Nephron (organoid): Measurements from ENCODE around the gene FOCAD.

ENCODE experiments used
- H3K27ac Mint-ChIP-seq, 3 experiments: 2 replicates each; pipeline ENCODE4 v1.8.0; 2020; ENCODE audit warnings: mixed read lengths in 3 of 3, mild to moderate bottlenecking in 2 of 3, moderate library complexity in 1 of 3
- H3K27me3 Mint-ChIP-seq: 2 replicates; pipeline ENCODE4 v1.8.0; 2021; ENCODE audit warnings: low read depth, mild to moderate bottlenecking, moderate library complexity, mixed read lengths
- H3K36me3 Mint-ChIP-seq: 2 replicates; pipeline ENCODE4 v1.8.0; 2020; ENCODE audit warnings: low read depth, mixed read lengths
- H3K4me1 Mint-ChIP-seq: 2 replicates; pipeline ENCODE4 v1.8.0; 2020; ENCODE audit warnings: mixed read lengths
- H3K4me3 Mint-ChIP-seq, 3 experiments: 2 replicates each; pipeline ENCODE4 v1.8.0; 2020; ENCODE audit warnings: mild to moderate bottlenecking in 3 of 3, mixed read lengths in 3 of 3, moderate library complexity in 2 of 3
- H3K9me3 Mint-ChIP-seq: 2 replicates; pipeline ENCODE4 v1.8.0; 2020; ENCODE audit warnings: mixed read lengths
- TF ChIP-seq, protein P1 (sequence below), 3 experiments: fragments of 200-600 bp; sonication (generic); IDR thresholded peaks; one replicate each; pipeline ENCODE4 v1.5.0; 2021; ENCODE audit warnings: antibody characterized with exemption in 3 of 3; ENCODE audit not compliant: unreplicated experiment in 3 of 3

The FOCAD gene

DNA sequence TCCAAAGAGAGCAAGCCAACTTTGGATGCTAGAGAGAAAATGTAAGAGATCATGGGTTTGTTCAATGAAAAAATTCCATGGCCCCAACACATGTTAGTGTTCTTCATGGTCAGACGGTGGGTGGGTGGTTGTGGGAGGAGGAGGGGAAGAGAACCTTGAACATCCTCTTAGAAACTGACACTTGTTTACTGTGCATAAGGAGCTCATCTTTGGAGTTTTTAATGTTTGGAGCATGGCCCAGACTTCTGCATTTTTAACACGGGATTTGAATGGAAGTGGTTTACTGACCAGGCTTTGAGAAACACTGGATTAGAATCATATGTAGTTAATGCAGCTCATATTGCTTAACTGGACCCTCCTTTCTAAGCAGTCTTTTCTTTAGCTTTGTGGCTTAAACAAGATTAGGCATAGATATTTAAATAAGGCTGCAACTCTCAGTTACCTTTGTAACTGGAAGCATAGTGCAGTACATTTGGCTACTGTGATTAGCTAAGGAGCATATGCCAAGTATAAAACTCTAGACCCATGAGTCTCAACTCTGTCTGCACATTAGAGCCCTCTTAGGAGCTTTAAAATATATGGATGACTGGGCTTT is 60.1 kb downstream of the FOCAD start:
- Mint-ChIP-seq H3K27ac (no peak overlapping the region), H3K4me3 (no peak overlapping the region), H3K27me3 (no peaks in the 10 kb centered on the region), H3K9me3 (no peaks in the 10 kb centered on the region), H3K4me1 (peaks cover 6% of the 10 kb centered on the region), H3K36me3 (peaks cover 29% of the 10 kb centered on the region)
- TF ChIP-seq, protein P1, sequence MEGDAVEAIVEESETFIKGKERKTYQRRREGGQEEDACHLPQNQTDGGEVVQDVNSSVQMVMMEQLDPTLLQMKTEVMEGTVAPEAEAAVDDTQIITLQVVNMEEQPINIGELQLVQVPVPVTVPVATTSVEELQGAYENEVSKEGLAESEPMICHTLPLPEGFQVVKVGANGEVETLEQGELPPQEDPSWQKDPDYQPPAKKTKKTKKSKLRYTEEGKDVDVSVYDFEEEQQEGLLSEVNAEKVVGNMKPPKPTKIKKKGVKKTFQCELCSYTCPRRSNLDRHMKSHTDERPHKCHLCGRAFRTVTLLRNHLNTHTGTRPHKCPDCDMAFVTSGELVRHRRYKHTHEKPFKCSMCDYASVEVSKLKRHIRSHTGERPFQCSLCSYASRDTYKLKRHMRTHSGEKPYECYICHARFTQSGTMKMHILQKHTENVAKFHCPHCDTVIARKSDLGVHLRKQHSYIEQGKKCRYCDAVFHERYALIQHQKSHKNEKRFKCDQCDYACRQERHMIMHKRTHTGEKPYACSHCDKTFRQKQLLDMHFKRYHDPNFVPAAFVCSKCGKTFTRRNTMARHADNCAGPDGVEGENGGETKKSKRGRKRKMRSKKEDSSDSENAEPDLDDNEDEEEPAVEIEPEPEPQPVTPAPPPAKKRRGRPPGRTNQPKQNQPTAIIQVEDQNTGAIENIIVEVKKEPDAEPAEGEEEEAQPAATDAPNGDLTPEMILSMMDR (IDR thresholded peaks at IDR 0.05; ENCODE audit: unreplicated experiment in 3 of 3), result no peak

DNA sequence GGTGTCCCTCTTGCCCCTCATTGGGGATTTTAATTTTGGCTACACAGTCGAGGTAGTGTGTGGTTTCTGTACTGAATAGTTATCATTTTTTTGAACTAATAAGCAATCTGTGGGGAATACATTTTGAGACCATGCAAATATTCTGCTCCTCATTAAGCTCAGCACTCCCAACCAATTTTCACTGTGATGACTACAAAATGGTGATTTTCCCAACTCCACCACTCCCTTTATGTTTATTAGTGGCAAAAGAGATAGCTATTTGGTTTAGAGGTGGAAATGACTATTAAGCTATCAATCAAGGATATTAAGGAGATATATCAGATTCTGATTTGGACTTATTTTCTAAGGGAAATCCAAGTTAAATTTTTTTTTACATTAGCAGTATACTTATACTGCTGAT is 62.9 kb downstream of the FOCAD start:
- H3K9me3 Mint-ChIP-seq, result no peaks in the 10 kb centered on the region
- peaks cover 18% of the 10 kb centered on the region for H3K36me3 Mint-ChIP-seq
- H3K27me3 Mint-ChIP-seq, result no peaks in the 10 kb centered on the region
- no peak overlapping the region for H3K27ac Mint-ChIP-seq
- TF ChIP-seq, protein P1 (IDR thresholded peaks at IDR 0.05; ENCODE audit: unreplicated experiment in 3 of 3), result no peak
- H3K4me3 Mint-ChIP-seq, result no peak overlapping the region
- peaks cover 6% of the 10 kb centered on the region for H3K4me1 Mint-ChIP-seq

DNA sequence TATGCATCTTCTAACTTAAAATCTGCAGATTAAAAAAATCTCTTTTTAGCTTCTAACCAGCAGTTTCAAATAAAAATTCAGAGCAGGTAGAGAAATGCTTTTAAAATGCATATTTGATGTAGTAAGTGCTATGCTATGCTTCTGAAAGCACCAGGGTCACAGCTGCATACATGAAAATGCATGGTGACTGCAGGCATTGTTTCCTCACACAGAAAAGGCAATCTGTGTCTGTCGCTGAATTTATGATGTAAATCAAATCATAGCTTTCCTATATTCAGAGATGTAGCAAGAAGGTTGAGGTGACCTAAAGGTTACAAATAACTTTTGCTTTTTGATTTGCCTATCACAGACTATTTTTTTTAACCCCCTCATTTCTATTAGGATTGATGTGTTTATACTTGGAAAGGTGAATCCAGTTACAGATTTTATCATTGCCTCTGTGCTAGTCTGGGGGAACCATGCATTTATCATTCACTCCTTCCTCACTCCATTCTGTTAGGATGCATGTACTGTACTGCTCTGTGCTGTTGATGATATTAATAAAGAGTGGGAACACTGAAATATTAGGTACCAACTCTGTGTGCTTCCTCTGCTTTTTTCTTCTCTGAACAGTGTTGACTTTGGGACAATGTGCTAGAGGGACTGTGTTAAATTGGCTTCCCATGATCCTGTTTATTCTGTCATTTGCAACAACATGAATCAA is 65.6 kb downstream of the FOCAD start:
- H3K4me1 Mint-ChIP-seq, result no peaks in the 10 kb centered on the region
- no peak overlapping the region for H3K27ac Mint-ChIP-seq
- TF ChIP-seq, protein P1 (IDR thresholded peaks at IDR 0.05; ENCODE audit: unreplicated experiment in 3 of 3), result no peak
- H3K36me3 Mint-ChIP-seq, result peaks cover 8% of the 10 kb centered on the region
- H3K27me3 Mint-ChIP-seq, result no peaks in the 10 kb centered on the region
- H3K4me3 Mint-ChIP-seq, result no peak overlapping the region
- H3K9me3 Mint-ChIP-seq, result no peaks in the 10 kb centered on the region

DNA sequence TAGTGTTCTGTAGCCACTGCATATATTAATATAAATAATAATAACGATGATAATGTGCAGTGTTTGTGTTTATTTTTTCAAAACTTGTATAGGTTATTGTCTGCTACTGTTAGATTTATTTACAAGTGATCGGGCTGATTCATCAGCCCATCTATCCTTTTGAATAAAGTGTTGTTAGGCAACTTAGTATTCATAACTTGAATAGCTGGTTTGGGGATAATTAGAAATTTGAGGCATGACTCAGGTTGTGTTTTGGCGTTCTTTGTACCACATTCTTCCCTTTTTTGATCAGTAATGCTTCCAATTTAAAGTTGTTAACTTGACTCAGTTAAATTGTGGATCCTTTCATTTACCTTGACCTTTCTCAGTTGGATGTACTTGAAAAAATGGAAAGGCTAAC is 69.7 kb downstream of the FOCAD start:
- Mint-ChIP-seq H3K27ac (no peak overlapping the region), H3K4me3 (no peak overlapping the region), H3K27me3 (no peaks in the 10 kb centered on the region), H3K9me3 (peaks cover 7% of the 10 kb centered on the region), H3K36me3 (peaks cover 29% of the 10 kb centered on the region), H3K4me1 (no peaks in the 10 kb centered on the region)
- TF ChIP-seq, protein P1 (IDR thresholded peaks at IDR 0.05; ENCODE audit: unreplicated experiment in 3 of 3), result no peak

DNA sequence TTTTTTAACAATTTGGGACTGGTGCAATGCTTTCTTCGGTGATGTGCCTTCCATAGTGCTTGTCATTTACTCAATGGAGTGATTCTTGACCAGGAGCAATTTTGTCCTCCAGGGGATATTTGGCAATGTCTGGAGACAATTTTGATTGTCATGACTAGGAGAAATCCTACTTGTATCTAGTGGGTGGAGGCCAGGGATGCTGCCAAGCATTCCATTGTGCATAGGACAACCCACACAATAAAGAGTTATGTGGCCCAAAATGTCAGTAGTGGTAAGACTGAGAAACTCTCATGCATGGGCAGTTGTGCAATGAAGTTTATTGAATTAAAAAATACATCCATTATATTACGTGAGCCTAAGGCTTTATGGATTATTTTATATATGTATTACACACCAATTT is 70.5 kb downstream of the FOCAD start:
- TF ChIP-seq, protein P1 (IDR thresholded peaks at IDR 0.05; ENCODE audit: unreplicated experiment in 3 of 3), result no peak
- H3K27ac Mint-ChIP-seq, result no peak overlapping the region
- peaks cover 36% of the 10 kb centered on the region for H3K36me3 Mint-ChIP-seq
- no peaks in the 10 kb centered on the region for H3K27me3 Mint-ChIP-seq
- no peak overlapping the region for H3K4me3 Mint-ChIP-seq
- H3K9me3 Mint-ChIP-seq, result peaks cover 7% of the 10 kb centered on the region
- H3K4me1 Mint-ChIP-seq, result no peaks in the 10 kb centered on the region
